Calu3 (cell line): ENCODE data around the gene RPIA. TPM values are rescaled to one million over a fixed set of nuclear protein-coding genes. Genes with fewer than 3 reads are reported as not detected.

Experiments used
- BruUV-seq: library from RNA; stranded (reverse); fragments of 400-500 nt; replicated peaks from 2 replicates; lab custom pipeline; 2021; lab: Mats Ljungman, UMichigan
- CTCF ChIA-PET: fragments of 300-600 bp; sonication (Branson Sonifier 250); formaldehyde crosslinking; loops from one replicate; lab custom pipeline; 2022; ENCODE audit warnings: antibody characterized with exemption; lab: Charles Lee
- DNase-seq: peaks from one replicate; pipeline ENCODE4 v3.0.0; 2022
- H3K27ac Mint-ChIP-seq: one replicate; pipeline ENCODE4 v1.8.0; 2022; ENCODE audit warnings: mixed read lengths; ENCODE audit not compliant: unreplicated experiment
- H3K27me3 Mint-ChIP-seq: one replicate; pipeline ENCODE4 v1.8.0; 2022; ENCODE audit warnings: mixed read lengths; ENCODE audit not compliant: unreplicated experiment
- H3K36me3 Mint-ChIP-seq: one replicate; pipeline ENCODE4 v1.8.0; 2022; ENCODE audit warnings: mild to moderate bottlenecking, moderate library complexity, mixed read lengths; ENCODE audit not compliant: insufficient read depth, unreplicated experiment
- H3K4me1 Mint-ChIP-seq: one replicate; pipeline ENCODE4 v1.8.0; 2022; ENCODE audit warnings: mild to moderate bottlenecking, low read depth, mixed read lengths; ENCODE audit not compliant: unreplicated experiment
- H3K4me3 Mint-ChIP-seq: one replicate; pipeline ENCODE4 v1.8.0; 2022; ENCODE audit warnings: mild to moderate bottlenecking, low read depth, moderate library complexity, mixed read lengths; ENCODE audit not compliant: unreplicated experiment
- H3K9me3 Mint-ChIP-seq: one replicate; pipeline ENCODE4 v1.8.0; 2022; ENCODE audit warnings: low read depth, mixed read lengths; ENCODE audit not compliant: unreplicated experiment
- intact Hi-C: fragments of 100-400 bp; cut with micrococcal nuclease; formaldehyde crosslinking; loops from one replicate; pipeline ENCODE4 v1.10.0; 2022; ENCODE audit not compliant: unreplicated experiment
- total RNA-seq: library from RNA; stranded (reverse); gene quantifications from 2 replicates; pipeline ENCODE4 v1.2.3, GENCODE V29; 2022
- TF ChIP-seq, protein P1 (sequence below): fragments of 200-600 bp; IDR thresholded peaks from one replicate; pipeline ENCODE4 v1.8.0; 2022; ENCODE audit warnings: antibody characterized with exemption; ENCODE audit not compliant: unreplicated experiment

Gene RPIA
- total RNA-seq, 1 experiment from 2014 or later = 23.8 TPM

DNA sequence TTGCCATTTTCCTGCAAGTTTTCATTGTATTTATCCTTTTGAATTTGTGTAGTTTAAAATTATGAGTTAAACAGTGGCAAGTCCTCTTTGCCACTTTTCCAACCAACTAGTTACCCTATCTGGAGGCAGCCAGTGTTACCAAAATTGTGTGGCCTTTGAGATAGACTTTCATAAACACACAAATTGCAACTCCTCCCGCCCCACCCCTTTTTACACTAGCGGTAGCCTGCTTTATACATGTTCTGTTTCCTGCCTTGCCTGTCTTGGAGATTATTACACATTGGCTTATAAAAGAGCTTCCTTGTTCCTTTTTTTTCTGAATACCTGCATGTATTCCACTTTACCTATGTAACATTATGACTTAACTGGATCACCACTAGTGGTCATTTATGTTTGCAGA, 56.5 kb downstream of the RPIA start:
- Mint-ChIP-seq H3K4me3 (no peak overlapping the region), H3K4me1 (no peaks in the 10 kb centered on the region), H3K27ac (no peak overlapping the region), H3K27me3 (no peaks in the 10 kb centered on the region), H3K36me3 (peaks cover 5% of the 10 kb centered on the region), H3K9me3 (peaks cover 2% of the 10 kb centered on the region)
- intact Hi-C loops = no loop called here
- BruUV-seq = no TSS peak
- DNase-seq = no peak
- CTCF ChIA-PET = no interaction called here
- TF ChIP-seq, protein P1, sequence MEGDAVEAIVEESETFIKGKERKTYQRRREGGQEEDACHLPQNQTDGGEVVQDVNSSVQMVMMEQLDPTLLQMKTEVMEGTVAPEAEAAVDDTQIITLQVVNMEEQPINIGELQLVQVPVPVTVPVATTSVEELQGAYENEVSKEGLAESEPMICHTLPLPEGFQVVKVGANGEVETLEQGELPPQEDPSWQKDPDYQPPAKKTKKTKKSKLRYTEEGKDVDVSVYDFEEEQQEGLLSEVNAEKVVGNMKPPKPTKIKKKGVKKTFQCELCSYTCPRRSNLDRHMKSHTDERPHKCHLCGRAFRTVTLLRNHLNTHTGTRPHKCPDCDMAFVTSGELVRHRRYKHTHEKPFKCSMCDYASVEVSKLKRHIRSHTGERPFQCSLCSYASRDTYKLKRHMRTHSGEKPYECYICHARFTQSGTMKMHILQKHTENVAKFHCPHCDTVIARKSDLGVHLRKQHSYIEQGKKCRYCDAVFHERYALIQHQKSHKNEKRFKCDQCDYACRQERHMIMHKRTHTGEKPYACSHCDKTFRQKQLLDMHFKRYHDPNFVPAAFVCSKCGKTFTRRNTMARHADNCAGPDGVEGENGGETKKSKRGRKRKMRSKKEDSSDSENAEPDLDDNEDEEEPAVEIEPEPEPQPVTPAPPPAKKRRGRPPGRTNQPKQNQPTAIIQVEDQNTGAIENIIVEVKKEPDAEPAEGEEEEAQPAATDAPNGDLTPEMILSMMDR = no peak

DNA sequence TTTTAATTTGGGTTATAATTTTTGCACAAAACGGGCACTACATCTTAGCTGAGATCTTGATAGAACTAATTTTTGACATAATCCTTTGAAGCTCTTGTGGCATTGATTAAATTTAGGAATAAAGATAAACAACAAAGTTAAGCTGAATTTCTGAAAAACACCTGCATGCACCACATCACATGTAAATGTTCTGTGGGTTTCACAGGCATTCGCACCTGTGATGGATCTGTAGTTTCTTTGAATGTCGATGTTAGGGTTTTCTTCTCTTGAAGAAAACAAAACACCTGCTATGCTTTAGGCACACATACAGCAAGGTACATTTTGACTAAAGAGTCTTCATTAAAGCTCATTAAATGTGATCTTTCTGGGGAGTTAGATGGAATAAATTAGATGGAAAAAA, 60.3 kb downstream of the RPIA start:
- no peaks in the 10 kb centered on the region for H3K27me3 Mint-ChIP-seq
- TF ChIP-seq, protein P1 = no peak
- no peak overlapping the region for H3K27ac Mint-ChIP-seq
- no TSS peak for BruUV-seq
- H3K4me1 Mint-ChIP-seq = peaks cover 8% of the 10 kb centered on the region
- intact Hi-C loops = no loop called here
- CTCF ChIA-PET = no interaction called here
- DNase-seq = no peak
- H3K4me3 Mint-ChIP-seq = no peak overlapping the region
- H3K9me3 Mint-ChIP-seq = no peaks in the 10 kb centered on the region
- H3K36me3 Mint-ChIP-seq = peaks cover 4% of the 10 kb centered on the region

DNA sequence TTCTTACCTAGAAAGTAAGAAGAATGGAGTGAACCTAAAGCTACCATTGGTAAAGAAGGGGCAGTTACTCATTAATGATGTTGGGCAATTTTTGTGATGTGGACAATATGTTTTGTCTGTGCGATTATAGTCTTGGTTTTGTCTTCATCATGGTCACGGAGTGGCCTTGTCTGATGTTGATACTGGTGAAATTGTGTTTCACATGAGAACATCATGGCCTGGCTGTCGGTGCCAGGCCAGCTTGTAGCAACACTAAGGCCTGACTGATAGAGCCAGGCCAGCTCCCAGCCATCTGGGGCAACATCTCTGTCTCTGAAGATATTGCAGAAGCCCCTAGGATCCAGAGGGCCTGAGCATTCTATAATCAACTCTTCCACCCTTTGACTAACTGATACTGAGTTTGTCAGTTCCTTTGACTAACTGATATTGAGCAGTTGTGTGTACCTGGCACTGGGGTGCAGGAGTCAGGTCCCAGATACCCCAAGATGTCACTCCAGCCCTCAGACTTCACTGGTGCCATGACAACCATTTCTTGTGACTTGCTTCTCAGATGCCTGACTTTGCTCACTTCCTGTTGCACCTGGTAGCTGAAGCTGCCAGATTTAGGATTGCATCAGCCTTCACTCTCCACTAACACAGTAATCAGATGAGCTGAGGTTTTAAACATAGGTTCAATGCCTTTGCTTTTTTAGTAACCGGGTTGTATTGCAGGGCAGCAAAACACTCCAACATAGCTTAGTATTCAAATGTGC, 62.5 kb downstream of the RPIA start:
- peak overlapping the region; percentile 59 for H3K27ac Mint-ChIP-seq
- H3K9me3 Mint-ChIP-seq = peaks cover 5% of the 10 kb centered on the region

DNA sequence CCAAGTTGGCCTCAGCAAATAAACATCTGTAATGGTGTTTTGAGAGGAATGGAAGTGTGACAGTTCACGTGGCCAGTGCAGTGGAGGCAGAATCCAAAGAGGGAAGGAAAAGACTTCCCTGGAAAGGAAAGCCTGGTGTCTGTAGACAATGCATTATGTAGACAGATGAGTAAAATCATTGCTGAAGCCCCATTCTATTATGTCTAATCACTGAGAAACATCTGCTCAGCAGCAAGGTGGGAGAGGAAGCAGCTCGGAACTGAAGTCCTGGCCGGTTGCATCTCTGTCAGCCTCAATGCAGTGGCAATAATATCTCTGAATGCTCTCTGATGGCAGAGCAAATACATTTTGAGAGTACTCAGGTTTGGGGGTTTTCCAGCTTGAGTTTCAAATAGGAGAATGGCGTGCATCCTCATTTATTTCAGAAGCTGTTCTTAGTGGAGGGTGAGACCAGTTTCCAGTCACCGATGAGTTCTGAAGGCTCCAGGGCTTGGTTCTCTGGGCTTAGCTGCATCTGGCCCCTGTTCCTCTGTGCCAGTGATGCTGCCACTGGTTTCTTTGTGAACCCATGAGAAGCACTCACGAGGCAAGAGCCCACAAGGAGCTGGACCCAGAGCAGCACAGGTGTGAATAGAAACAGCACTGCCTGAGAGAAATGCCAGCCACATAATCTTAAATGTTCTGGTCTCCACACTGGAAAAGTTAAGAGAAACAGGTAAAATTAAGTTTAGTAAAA, 63.3 kb downstream of the RPIA start:
- Mint-ChIP-seq H3K9me3 (peaks cover 5% of the 10 kb centered on the region), H3K4me1 (peaks cover 8% of the 10 kb centered on the region), H3K4me3 (no peak overlapping the region), H3K27me3 (no peaks in the 10 kb centered on the region), H3K36me3 (peaks cover 4% of the 10 kb centered on the region), H3K27ac (peak overlapping the region; percentile 59)
- CTCF ChIA-PET = interaction anchor here (0.6 kb wide), 1 partner anchor 117 kb away, joined by 3 read pairs; no protein-coding TSS in a partner anchor
- BruUV-seq = no TSS peak
- intact Hi-C loops = no loop called here
- TF ChIP-seq, protein P1 = no peak
- no peak for DNase-seq

More for the DNA sequence above, 62.5 kb downstream of the RPIA start:
- peaks cover 8% of the 10 kb centered on the region for H3K4me1 Mint-ChIP-seq
- peaks cover 4% of the 10 kb centered on the region for H3K36me3 Mint-ChIP-seq
- no peak overlapping the region for H3K4me3 Mint-ChIP-seq
- intact Hi-C loops = no loop called here
- H3K27me3 Mint-ChIP-seq = no peaks in the 10 kb centered on the region
- no TSS peak for BruUV-seq
- CTCF ChIA-PET = no interaction called here
- TF ChIP-seq, protein P1 = no peak
- no peak for DNase-seq
